Lung (tissue), 12 donors: ENCODE results near the gene CCNL2. TPM values are rescaled to one million over a fixed set of nuclear protein-coding genes. Genes with fewer than 3 reads are reported as not detected.

Source experiments
- ATAC-seq: fragments of 200-7000 bp; cut with Tn5 transposase; one replicate; pipeline ENCODE4 v1.9.1; 2020; ENCODE audit warnings: moderate number of reproducible peaks; ENCODE audit not compliant: insufficient read depth, low FRiP score
- DNase-seq, 3 donors: peaks; one replicate each; pipeline ENCODE4 v3.0.0-alpha.2; 2013 to 2017
- H3K27ac ChIP-seq, 2 donors: one replicate each; pipeline ENCODE4 v1.5.1; 2013; ENCODE audit warnings: mild to moderate bottlenecking in 2 of 2, moderate library complexity in 2 of 2, control low read depth in 1 of 2, inconsistent platforms in 1 of 2, low read depth in 1 of 2, low read length in 1 of 2
- H3K27me3 ChIP-seq, 3 donors: one replicate each; pipeline ENCODE4 v1.5.1; 2013; ENCODE audit warnings: low read length in 2 of 3; ENCODE audit not compliant: control insufficient read depth in 3 of 3, insufficient read depth in 3 of 3
- H3K36me3 ChIP-seq, 4 donors: one replicate each; pipeline ENCODE4 v1.5.1; 2013; ENCODE audit warnings: low read length in 4 of 4, mild to moderate bottlenecking in 1 of 4, moderate library complexity in 1 of 4; ENCODE audit not compliant: control insufficient read depth in 4 of 4, insufficient read depth in 4 of 4
- H3K4me1 ChIP-seq, 5 donors: one replicate each; pipeline ENCODE4 v1.5.1; 2013; ENCODE audit warnings: low read length in 5 of 5, mild to moderate bottlenecking in 2 of 5, moderate library complexity in 1 of 5; ENCODE audit not compliant: control insufficient read depth in 5 of 5, insufficient read depth in 5 of 5
- H3K4me3 ChIP-seq: one replicate; pipeline ENCODE4 v1.5.1; 2013; ENCODE audit warnings: mild to moderate bottlenecking, control low read depth, moderate library complexity
- H3K9ac ChIP-seq, 2 donors: one replicate each; pipeline ENCODE4 v1.5.1; 2013; ENCODE audit warnings: low read length in 2 of 2, control low read depth in 1 of 2; ENCODE audit not compliant: insufficient read depth in 1 of 2
- H3K9me3 ChIP-seq, 4 donors: one replicate each; pipeline ENCODE4 v1.5.1; 2013; ENCODE audit warnings: low read length in 3 of 4, mild to moderate bottlenecking in 1 of 4, moderate library complexity in 1 of 4; ENCODE audit not compliant: control insufficient read depth in 4 of 4, insufficient read depth in 3 of 4
- CTCF ChIP-seq: IDR thresholded peaks from 2 replicates; pipeline ENCODE4 v1.5.1; 2012; ENCODE audit warnings: mild to moderate bottlenecking; ENCODE audit errors: control extremely low read depth, extremely low read depth
- WGBS, 2 donors: extraction: QIAGEN DNeasy Blood & Tissue Kit; methylation state at CpG; one replicate each; pipeline ENCODE4 v1.1.7; 2013; 5-methylcytosine and 5-hydroxymethylcytosine counted together
- polyA plus RNA-seq, 2 donors: library from polyadenylated mRNA; stranded (reverse); fragments of 200-250 nt; gene quantifications; one replicate each; pipeline ENCODE4 v1.2.1, GENCODE V29; 2013
- total RNA-seq, 2 donors: library from RNA; depleted of rRNA in 1 of 2; stranded (reverse); fragments of >200 nt in 1 of 2; gene quantifications; one replicate each; pipeline ENCODE4 v1.2.1, GENCODE V29; 2014 to 2021
- donor health status: control.
- donor health status: control.
- donor health status: Bipolar disorder and iron deficiency.
- donor health status: healthy.
- donor health status: DM: yes; HTN: yes; CAD: no.

The CCNL2 gene
- total and polyA plus RNA-seq, 4 donors = 97.9 to 385 (median 193) TPM

- Histone ChIP-seq H3K9me3 (peaks cover 0 to 2% (median 0%) of the 10 kb centered on the region in 4 donors), H3K27ac (no peak overlapping the region), H3K27me3 (no peaks in the 10 kb centered on the region), H3K4me1 (peaks cover 0 to 38% (median 9%) of the 10 kb centered on the region in 5 donors), H3K9ac (no peak overlapping the region), H3K36me3 (peaks cover 0 to 14% (median 5%) of the 10 kb centered on the region in 4 donors), H3K4me3 (no peak overlapping the region)
- DNase-seq (peak; percentile 50 to 78 (median 71)), ATAC-seq (no peak)
- 4 to 6% methylated on average over 40 to 52 of the region's 52 CpGs for WGBS, 2 donors
- TF ChIP-seq CTCF = no peak
Measured at GRCh38 chr1:1355416-1355815, 43.7 kb downstream of the CCNL2 start.

GRCh38 chr1:1354271-1355247 is 44.6 kb downstream of the CCNL2 start:
- H3K9me3 ChIP-seq = peaks cover 0 to 2% (median 0%) of the 10 kb centered on the region in 4 donors
- H3K4me3 ChIP-seq = no peak overlapping the region
- peaks cover 0 to 31% (median 6%) of the 10 kb centered on the region in 5 donors for H3K4me1 ChIP-seq
- no peak overlapping the region for H3K9ac ChIP-seq
- H3K27ac ChIP-seq = no peak overlapping the region
- no peak for ATAC-seq
- TF ChIP-seq CTCF = no peak
- H3K36me3 ChIP-seq = peaks cover 0 to 14% (median 5%) of the 10 kb centered on the region in 4 donors
- 23 to 35% methylated on average over 90 to 116 of the region's 116 CpGs for WGBS, 2 donors
- H3K27me3 ChIP-seq = no peaks in the 10 kb centered on the region
- no peak for DNase-seq

GRCh38 chr1:1353389-1354151 is 45.6 kb downstream of the CCNL2 start:
- ATAC-seq = no peak
- Histone ChIP-seq H3K27me3 (no peaks in the 10 kb centered on the region), H3K4me1 (peaks cover 0 to 21% (median 6%) of the 10 kb centered on the region in 5 donors), H3K9me3 (peaks cover 0 to 2% (median 0%) of the 10 kb centered on the region in 4 donors), H3K4me3 (no peak overlapping the region), H3K9ac (no peak overlapping the region), H3K27ac (no peak overlapping the region), H3K36me3 (peaks cover 0 to 14% (median 5%) of the 10 kb centered on the region in 4 donors)
- no peak for DNase-seq
- WGBS, 2 donors = 36 to 38% methylated on average over 26 to 28 of the region's 28 CpGs
- TF ChIP-seq CTCF = no peak
